ENCODE results near the gene FLT1. TPM values are rescaled to one million over a fixed set of nuclear protein-coding genes. Genes with fewer than 3 reads are reported as not detected.

Gene FLT1
- polyA plus RNA-seq, 2 of the 4 experiments (the other 2 are of a cell fraction), result not detected

DNA sequence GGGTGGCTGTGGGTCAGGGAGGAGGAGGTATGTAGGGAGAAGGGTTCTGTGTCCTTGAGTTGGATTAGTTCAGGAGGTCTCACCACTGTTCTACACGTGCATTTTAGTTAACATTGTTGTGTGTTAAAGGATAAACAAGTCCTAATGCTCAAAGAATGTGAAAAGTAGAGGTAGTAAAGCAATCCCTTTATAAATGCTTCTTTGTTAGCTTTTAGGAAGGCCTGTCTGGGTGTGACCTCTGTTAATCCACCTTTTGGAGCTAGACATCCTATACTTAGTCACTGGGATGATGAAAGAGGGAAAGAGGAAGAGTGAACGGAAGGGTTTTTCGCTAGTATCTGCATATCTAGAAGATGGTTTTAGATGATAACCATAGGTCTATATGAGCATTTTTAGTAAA is 42.2 kb upstream of the FLT1 start:
- no peak overlapping the region for H3K4me3 ChIP-seq
- no peak for FAIRE-seq
- H3K4me1 ChIP-seq, result no peaks in the 10 kb centered on the region
- no peak for DNase-seq (ENCODE audit: low read depth in 1 of 2, low spot score in 1 of 2)
- POLR2A ChIA-PET, result no interaction called here
- no peak overlapping the region for H3K27ac ChIP-seq
- no peak for TF ChIP-seq PHF8 (IDR thresholded peaks at IDR 0.05; ENCODE audit: borderline replicate concordance, low read depth)
- TF ChIP-seq, protein P1, sequence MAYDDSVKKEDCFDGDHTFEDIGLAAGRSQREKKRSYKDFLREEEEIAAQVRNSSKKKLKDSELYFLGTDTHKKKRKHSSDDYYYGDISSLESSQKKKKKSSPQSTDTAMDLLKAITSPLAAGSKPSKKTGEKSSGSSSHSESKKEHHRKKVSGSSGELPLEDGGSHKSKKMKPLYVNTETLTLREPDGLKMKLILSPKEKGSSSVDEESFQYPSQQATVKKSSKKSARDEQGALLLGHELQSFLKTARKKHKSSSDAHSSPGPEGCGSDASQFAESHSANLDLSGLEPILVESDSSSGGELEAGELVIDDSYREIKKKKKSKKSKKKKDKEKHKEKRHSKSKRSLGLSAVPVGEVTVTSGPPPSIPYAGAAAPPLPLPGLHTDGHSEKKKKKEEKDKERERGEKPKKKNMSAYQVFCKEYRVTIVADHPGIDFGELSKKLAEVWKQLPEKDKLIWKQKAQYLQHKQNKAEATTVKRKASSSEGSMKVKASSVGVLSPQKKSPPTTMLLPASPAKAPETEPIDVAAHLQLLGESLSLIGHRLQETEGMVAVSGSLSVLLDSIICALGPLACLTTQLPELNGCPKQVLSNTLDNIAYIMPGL (CRISPR knock-in tag; IDR thresholded peaks at IDR 0.05; ENCODE audit: borderline replicate concordance), result no peak
- TF ChIP-seq EHF (CRISPR knock-in tag; IDR thresholded peaks at IDR 0.05), result no peak
- no peak for TF ChIP-seq MAX (IDR thresholded peaks at IDR 0.05)
- TF ChIP-seq USF2 (IDR thresholded peaks at IDR 0.05), result no peak
- CTCF ChIA-PET, result no interaction called here
- H3K4me2 ChIP-seq, result no peak overlapping the region
- H3K9me3 ChIP-seq, result no peaks in the 10 kb centered on the region
- WGBS (ENCODE audit: missing lambda C conversion rate), result 38% methylated on average over 3 of the region's 3 CpGs
- ATAC-seq, result no peak

GRCh38 chr13:28536371-28536770 is 41.4 kb upstream of the FLT1 start:
- ATAC-seq (no peak), FAIRE-seq (no peak), DNase-seq (ENCODE audit: low read depth in 1 of 2, low spot score in 1 of 2) (no peak)
- Histone ChIP-seq H3K27ac (no peak overlapping the region), H3K4me1 (0 out of 3 replicates have a peak, but pooled peaks cover 5% of the 10 kb centered on the region), H3K4me2 (no peak overlapping the region), H3K9me3 (no peaks in the 10 kb centered on the region), H3K4me3 (no peak overlapping the region)
- ChIA-PET POLR2A (no interaction called here), CTCF (no interaction called here)
- no peak for TF ChIP-seq CHD2 (IDR thresholded peaks at IDR 0.05; ENCODE audit: low read length, partially characterized antibody)
- 4% methylated on average over 3 of the region's 3 CpGs for WGBS (ENCODE audit: missing lambda C conversion rate)

DNA sequence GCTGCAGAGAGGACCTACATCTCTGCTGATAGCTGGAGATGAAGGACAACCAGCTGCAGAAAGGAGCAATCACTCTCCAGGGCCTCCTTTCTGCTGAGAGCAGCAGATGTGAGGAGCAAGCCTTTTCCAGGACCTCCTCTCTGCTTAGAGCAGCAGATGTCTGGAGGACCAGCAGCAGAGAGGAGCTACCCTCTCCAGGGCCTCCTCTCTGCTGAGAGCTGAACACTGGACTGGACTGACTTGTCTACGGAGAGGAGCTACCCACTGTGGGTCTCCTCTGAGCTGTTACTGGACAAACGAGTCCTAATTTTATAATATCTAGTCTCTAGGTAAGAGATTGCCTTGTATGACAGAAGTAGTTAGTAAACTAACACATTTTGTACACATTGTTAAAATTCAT is 40.8 kb upstream of the FLT1 start:
- H3K4me1 ChIP-seq, result 0 out of 3 replicates have a peak, but pooled peaks cover 5% of the 10 kb centered on the region
- CTCF ChIA-PET, result no interaction called here
- WGBS (ENCODE audit: missing lambda C conversion rate), result 31% methylated on average over 2 of the region's 2 CpGs
- H3K4me3 ChIP-seq, result no peak overlapping the region
- no peak for DNase-seq (ENCODE audit: low read depth in 1 of 2, low spot score in 1 of 2)
- no peak for ATAC-seq
- no peak overlapping the region for H3K4me2 ChIP-seq
- POLR2A ChIA-PET, result no interaction called here
- H3K9me3 ChIP-seq, result no peaks in the 10 kb centered on the region
- no peak for FAIRE-seq
- TF ChIP-seq, protein P2, sequence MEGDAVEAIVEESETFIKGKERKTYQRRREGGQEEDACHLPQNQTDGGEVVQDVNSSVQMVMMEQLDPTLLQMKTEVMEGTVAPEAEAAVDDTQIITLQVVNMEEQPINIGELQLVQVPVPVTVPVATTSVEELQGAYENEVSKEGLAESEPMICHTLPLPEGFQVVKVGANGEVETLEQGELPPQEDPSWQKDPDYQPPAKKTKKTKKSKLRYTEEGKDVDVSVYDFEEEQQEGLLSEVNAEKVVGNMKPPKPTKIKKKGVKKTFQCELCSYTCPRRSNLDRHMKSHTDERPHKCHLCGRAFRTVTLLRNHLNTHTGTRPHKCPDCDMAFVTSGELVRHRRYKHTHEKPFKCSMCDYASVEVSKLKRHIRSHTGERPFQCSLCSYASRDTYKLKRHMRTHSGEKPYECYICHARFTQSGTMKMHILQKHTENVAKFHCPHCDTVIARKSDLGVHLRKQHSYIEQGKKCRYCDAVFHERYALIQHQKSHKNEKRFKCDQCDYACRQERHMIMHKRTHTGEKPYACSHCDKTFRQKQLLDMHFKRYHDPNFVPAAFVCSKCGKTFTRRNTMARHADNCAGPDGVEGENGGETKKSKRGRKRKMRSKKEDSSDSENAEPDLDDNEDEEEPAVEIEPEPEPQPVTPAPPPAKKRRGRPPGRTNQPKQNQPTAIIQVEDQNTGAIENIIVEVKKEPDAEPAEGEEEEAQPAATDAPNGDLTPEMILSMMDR (IDR thresholded peaks at IDR 0.05), result no peak
- TF ChIP-seq FOSL2 (IDR thresholded peaks at IDR 0.05) (no peak), FOSL2 (CRISPR knock-in tag; IDR thresholded peaks at IDR 0.05) (no peak), FOXS1 (CRISPR knock-in tag; IDR thresholded peaks at IDR 0.05) (no peak), ZC3H11A (IDR thresholded peaks at IDR 0.05) (no peak), HOXA7 (CRISPR knock-in tag; IDR thresholded peaks at IDR 0.05) (no peak)
- TF ChIP-seq, protein P3, sequence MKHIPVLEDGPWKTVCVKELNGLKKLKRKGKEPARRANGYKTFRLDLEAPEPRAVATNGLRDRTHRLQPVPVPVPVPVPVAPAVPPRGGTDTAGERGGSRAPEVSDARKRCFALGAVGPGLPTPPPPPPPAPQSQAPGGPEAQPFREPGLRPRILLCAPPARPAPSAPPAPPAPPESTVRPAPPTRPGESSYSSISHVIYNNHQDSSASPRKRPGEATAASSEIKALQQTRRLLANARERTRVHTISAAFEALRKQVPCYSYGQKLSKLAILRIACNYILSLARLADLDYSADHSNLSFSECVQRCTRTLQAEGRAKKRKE (CRISPR knock-in tag; IDR thresholded peaks at IDR 0.05; ENCODE audit: low read depth), result no peak
- no peak overlapping the region for H3K27ac ChIP-seq

- DNase-seq (ENCODE audit: low read depth in 1 of 2, low spot score in 1 of 2) (no peak), FAIRE-seq (no peak), ATAC-seq (no peak)
- H3K9me3 ChIP-seq, result no peaks in the 10 kb centered on the region
- H3K4me3 ChIP-seq, result no peak overlapping the region
- ChIA-PET POLR2A (no interaction called here), CTCF (interaction anchor here (1.1 kb wide), 1 partner anchor 20 kb away, joined by 3 read pairs; no protein-coding TSS in a partner anchor)
- 71% methylated on average over 2 of the region's 5 CpGs for WGBS (ENCODE audit: missing lambda C conversion rate)
- 0 out of 3 replicates have a peak, but pooled peaks cover 5% of the 10 kb centered on the region for H3K4me1 ChIP-seq
- no peak overlapping the region for H3K27ac ChIP-seq
- H3K4me2 ChIP-seq, result no peak overlapping the region
- no peak for TF ChIP-seq MAZ (IDR thresholded peaks at IDR 0.05; ENCODE audit: borderline replicate concordance, low read depth, low read length)
These were observed 39.9 kb upstream of the FLT1 start for GRCh38 chr13:28534801-28535200.

All from A549 (cell line).